ENCODE data around the gene CDKAL1. TPM values are rescaled to one million over a fixed set of nuclear protein-coding genes. Genes with fewer than 3 reads are reported as not detected.

CDKAL1 gene
- total and polyA plus RNA-seq, 2 donors: 5.8 to 44.1 TPM

DNA sequence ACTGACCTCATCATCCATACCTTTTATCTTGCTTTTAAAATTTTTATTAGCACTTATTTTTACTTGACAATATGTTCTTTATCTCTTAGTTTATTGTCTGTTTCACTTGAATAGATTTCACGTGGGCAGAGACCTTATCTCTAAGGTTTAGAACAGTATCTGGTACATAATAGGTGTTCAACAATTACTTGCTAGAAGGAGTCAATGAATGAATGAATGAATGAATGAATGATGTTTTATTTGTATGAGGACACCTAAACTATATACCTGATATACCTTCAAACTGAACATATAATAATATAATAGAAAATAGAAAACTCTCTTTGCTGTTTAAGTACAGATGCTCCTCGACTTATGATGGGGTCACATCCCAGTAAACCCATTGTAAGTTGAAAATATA is 412.6 kb downstream of the CDKAL1 start:
- H3K4me1 ChIP-seq (ENCODE audit: insufficient read depth): no peaks in the 10 kb centered on the region
- DNase-seq (ENCODE audit: extremely low spot score): no peak
- no peak overlapping the region for H3K27ac ChIP-seq (ENCODE audit: low read depth)
- no peak overlapping the region for H3K4me3 ChIP-seq (ENCODE audit: low read depth, low read length)
- no peaks in the 10 kb centered on the region for H3K36me3 ChIP-seq (ENCODE audit: insufficient read depth)
- 83% methylated on average over 2 of the region's 2 CpGs for WGBS

DNA sequence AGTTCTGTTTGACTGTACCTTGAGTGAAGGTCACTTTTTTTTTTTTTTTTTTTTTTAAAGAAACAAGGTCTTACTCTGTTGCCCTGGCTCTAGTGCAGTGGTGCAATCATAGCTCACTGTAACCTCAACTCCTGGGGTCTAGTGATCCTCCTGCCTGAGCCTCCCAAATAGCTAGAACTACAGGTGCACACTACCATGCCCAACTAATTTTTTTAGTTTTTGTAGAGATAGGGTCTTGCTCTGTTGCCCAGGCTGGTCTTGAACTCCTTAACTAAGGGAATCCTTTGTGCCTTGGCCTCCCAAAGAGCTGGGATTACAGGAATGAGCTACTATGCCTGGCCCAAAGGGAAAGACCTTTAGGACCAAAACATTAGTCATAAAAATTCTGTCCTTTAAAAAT is 413.7 kb downstream of the CDKAL1 start:
- DNase-seq (ENCODE audit: extremely low spot score): no peak
- H3K4me1 ChIP-seq (ENCODE audit: insufficient read depth): no peaks in the 10 kb centered on the region
- no peak overlapping the region for H3K4me3 ChIP-seq (ENCODE audit: low read depth, low read length)
- H3K36me3 ChIP-seq (ENCODE audit: insufficient read depth): no peaks in the 10 kb centered on the region
- H3K27ac ChIP-seq (ENCODE audit: low read depth): no peak overlapping the region

DNA sequence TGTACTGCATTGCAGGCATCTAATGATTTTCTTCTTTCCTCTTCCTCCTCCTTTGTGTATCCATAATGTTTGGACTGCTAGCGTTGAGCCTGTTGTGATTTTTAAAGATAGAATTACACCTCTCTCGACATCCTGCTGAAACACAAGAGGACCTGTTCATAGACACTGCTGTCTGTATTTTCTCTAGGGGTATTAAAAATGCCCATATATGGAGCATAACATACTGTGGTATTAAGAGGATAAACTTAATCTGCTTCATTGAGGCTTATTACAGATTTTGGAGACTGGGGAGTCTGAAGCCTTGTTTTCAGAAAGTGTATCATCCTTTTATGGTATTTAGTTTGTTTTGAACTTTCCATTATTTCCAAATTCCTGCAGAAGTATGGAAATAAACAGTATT is 414.3 kb downstream of the CDKAL1 start:
- Histone ChIP-seq H3K4me1 (ENCODE audit: insufficient read depth) (no peaks in the 10 kb centered on the region), H3K27ac (ENCODE audit: low read depth) (no peak overlapping the region), H3K4me3 (ENCODE audit: low read depth, low read length) (no peak overlapping the region), H3K36me3 (ENCODE audit: insufficient read depth) (no peaks in the 10 kb centered on the region)
- no peak for DNase-seq (ENCODE audit: extremely low spot score)
- WGBS: 69% methylated on average over 2 of the region's 2 CpGs

DNA sequence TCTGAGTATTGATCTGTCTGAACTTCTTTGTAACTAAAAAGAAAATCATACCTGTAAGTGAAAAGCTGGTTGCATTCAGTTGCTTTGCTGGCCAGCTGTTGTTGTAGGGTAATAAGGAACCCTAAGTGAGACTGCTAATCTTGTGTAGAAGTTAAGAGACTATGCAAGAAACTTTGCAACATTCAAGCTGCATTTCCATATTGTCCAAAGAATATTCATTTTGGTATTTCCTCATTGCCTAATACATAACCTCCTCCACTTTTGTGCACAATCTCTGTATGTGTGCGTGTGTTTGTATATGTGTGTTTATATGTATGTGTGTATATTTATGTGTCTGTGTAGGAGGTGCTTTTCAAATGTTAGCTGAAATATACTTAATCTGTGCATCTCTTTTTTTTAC is 414.9 kb downstream of the CDKAL1 start:
- Histone ChIP-seq H3K36me3 (ENCODE audit: insufficient read depth) (no peaks in the 10 kb centered on the region), H3K4me1 (ENCODE audit: insufficient read depth) (no peaks in the 10 kb centered on the region), H3K4me3 (ENCODE audit: low read depth, low read length) (no peak overlapping the region), H3K27ac (ENCODE audit: low read depth) (no peak overlapping the region)
- DNase-seq (ENCODE audit: extremely low spot score): no peak
- WGBS: 97% methylated on average over 1 of the region's 1 CpG

DNA sequence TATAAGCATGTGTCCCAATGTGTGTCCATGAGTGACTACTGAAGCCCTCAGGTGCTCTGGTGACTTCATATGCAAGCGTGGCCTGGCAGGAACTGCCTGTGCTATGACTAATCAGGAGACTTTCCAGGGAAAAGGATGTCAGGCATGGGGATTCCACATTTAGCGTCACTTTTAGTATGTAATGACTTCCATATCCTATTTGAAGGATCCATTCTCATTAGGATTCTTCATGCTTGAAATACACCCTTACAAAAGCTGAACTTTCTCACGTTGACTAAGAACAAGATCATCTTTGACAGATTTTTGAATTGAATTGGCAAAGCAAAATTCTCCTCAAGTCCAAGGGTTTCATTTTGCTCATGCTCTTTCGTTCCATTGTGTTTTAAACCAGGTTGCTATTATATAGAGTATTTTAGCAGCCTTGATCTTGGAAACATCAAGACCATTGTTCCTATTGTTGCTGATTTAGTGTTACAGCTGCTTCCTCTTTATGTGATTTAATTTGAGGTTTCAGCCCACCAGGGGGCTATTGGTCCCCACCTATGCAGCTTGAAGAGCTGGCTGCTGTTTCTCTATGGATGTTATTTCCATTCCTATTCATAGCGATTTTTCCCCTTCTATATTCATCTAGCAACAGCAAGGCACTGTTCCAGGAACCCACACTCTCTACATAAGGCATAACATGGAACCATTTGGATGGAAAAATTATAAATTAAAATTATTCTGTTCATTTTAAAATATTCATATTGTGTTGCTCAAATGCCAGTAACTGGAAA is 418.6 kb downstream of the CDKAL1 start:
- Histone ChIP-seq H3K4me1 (ENCODE audit: insufficient read depth) (no peaks in the 10 kb centered on the region), H3K4me3 (ENCODE audit: low read depth, low read length) (no peak overlapping the region), H3K27ac (ENCODE audit: low read depth) (no peak overlapping the region), H3K36me3 (ENCODE audit: insufficient read depth) (no peaks in the 10 kb centered on the region)
- no peak for DNase-seq (ENCODE audit: extremely low spot score)
- 76% methylated on average over 5 of the region's 5 CpGs for WGBS

DNA sequence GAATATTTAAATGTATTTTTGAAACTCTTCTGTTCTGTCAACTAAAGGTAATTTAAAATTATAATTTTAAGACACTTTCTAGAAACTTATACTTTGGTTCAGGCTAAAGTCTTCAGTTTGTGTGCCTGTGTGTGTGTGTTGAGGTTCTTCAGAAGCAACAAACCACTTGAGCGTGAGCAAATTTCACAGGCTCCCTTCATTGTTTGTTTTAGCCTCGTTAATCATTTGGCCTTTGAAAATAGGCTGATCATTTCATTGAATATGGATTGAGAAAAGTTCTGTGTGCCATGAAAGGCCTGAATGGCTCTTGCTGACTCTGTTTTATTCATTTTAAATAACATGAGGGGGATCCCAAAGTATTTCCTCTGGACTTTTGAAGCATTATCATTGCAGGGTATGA is 420.1 kb downstream of the CDKAL1 start:
- H3K27ac ChIP-seq (ENCODE audit: low read depth): no peak overlapping the region
- WGBS: 70% methylated on average over 2 of the region's 2 CpGs
- no peak for DNase-seq (ENCODE audit: extremely low spot score)
- no peaks in the 10 kb centered on the region for H3K36me3 ChIP-seq (ENCODE audit: insufficient read depth)
- H3K4me3 ChIP-seq (ENCODE audit: low read depth, low read length): no peak overlapping the region
- H3K4me1 ChIP-seq (ENCODE audit: insufficient read depth): no peaks in the 10 kb centered on the region

DNA sequence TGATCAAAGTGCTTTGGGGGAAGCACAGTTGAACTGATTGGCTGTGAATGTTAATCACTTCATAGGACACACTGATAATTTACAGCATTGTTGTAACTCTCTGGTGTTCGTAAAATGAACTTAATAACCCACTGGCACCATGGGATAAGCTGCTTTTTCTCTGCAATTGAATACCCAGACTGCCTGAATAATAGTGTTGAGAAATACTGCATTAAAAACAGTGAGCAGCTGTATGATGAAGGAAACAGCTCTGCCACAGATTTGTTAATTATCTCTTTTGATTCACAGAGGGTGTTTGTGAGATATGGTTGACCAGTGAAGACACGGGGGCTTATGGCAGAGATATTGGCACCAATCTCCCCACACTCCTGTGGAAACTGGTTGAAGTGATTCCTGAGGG is 420.9 kb downstream of the CDKAL1 start:
- no peak overlapping the region for H3K27ac ChIP-seq (ENCODE audit: low read depth)
- no peaks in the 10 kb centered on the region for H3K36me3 ChIP-seq (ENCODE audit: insufficient read depth)
- DNase-seq (ENCODE audit: extremely low spot score): no peak
- no peak overlapping the region for H3K4me3 ChIP-seq (ENCODE audit: low read depth, low read length)
- H3K4me1 ChIP-seq (ENCODE audit: insufficient read depth): no peaks in the 10 kb centered on the region
- 86% methylated on average over 2 of the region's 2 CpGs for WGBS

DNA sequence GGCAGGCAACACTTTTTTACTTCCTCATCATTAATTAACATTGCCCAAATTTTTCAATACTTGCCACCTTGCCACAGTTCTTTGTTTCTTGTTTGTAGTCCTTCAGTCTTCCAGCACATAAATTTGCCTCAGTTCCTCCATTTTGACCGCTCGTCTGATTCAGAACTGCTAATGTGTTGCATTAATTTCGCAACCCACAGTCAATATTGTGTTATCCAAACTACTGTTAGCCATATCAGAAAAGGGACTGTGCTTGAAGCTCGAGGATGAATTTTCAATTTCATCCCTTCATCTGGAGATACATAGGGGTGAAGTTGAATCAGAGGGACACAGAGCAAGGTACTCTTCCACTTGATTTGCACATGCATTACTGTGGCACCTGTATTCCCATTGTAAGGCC is 421.5 kb downstream of the CDKAL1 start:
- WGBS: 97% methylated on average over 4 of the region's 4 CpGs

DNA sequence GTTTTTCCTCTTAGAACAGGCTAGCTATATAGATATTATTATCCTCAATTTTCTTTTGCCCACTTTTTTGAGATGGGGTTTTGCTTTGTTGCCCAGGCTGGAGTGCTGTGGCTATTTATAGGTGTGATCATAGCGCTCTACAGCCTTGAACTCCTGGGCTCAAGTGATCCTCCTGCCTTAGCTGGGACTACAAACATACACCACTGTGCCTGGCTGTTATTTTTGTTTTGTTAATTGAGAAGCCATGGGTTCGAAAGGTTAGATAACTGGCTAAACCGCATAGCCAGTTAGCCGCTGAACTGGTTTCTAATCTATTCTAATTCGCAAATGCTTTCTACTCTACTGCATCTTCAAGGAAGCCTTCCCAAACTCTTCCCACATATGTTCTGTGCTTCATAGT is 425.8 kb downstream of the CDKAL1 start:
- Histone ChIP-seq H3K4me1 (ENCODE audit: insufficient read depth) (no peaks in the 10 kb centered on the region), H3K27ac (ENCODE audit: low read depth) (no peak overlapping the region), H3K36me3 (ENCODE audit: insufficient read depth) (peaks cover 2% of the 10 kb centered on the region), H3K4me3 (ENCODE audit: low read depth, low read length) (no peak overlapping the region)
- 98% methylated on average over 5 of the region's 5 CpGs for WGBS
- DNase-seq (ENCODE audit: extremely low spot score): no peak

More for the DNA sequence above, 421.5 kb downstream of the CDKAL1 start:
- no peak overlapping the region for H3K4me3 ChIP-seq (ENCODE audit: low read depth, low read length)
- H3K27ac ChIP-seq (ENCODE audit: low read depth): no peak overlapping the region
- no peaks in the 10 kb centered on the region for H3K4me1 ChIP-seq (ENCODE audit: insufficient read depth)
- no peak for DNase-seq (ENCODE audit: extremely low spot score)
- peaks cover 2% of the 10 kb centered on the region for H3K36me3 ChIP-seq (ENCODE audit: insufficient read depth)

DNA sequence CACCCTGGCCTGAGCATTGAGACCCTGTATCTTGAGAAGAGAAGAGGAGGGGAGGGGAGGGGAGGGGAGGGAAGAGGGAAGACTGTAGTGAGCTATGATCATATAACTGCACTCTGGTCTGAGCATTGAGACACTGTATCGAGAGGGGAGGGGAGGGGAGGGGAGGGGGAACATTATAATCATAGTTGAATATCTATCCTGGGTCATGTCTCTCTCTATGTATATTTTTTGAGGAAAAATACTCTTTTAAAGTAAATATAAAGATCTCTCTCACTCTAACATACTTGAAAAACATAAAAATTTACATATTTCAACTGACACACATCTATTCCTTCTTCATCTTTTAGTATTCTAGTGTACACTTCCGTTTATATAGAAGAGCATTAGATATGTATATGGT is 431.0 kb downstream of the CDKAL1 start:
- H3K4me1 ChIP-seq (ENCODE audit: insufficient read depth): no peaks in the 10 kb centered on the region
- no peak for DNase-seq (ENCODE audit: extremely low spot score)
- no peak overlapping the region for H3K27ac ChIP-seq (ENCODE audit: low read depth)
- 81% methylated on average over 2 of the region's 2 CpGs for WGBS
- H3K4me3 ChIP-seq (ENCODE audit: low read depth, low read length): no peak overlapping the region
- H3K36me3 ChIP-seq (ENCODE audit: insufficient read depth): peaks cover 2% of the 10 kb centered on the region

DNA sequence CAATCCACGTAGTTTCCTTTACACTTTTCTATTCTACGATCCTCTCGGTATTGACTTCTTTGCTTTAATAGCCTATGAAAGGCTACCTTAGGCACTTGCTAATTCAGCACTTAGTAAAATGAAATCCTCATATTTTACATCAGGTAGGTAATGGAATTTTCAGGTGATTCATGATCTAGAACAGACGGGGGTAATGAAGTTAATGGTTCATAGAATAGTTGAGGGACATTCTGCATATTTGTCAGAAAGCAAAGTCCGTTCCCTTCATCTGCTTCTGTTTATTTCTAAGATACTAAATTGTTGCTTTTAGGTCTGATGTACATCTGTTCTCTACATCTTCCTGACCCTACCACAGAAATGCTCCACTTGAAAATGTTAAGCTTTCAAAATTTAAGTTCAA is 431.7 kb downstream of the CDKAL1 start:
- no peaks in the 10 kb centered on the region for H3K4me1 ChIP-seq (ENCODE audit: insufficient read depth)
- no peak overlapping the region for H3K4me3 ChIP-seq (ENCODE audit: low read depth, low read length)
- DNase-seq (ENCODE audit: extremely low spot score): no peak
- 89% methylated on average over 5 of the region's 5 CpGs for WGBS
- no peak overlapping the region for H3K27ac ChIP-seq (ENCODE audit: low read depth)
- no peaks in the 10 kb centered on the region for H3K36me3 ChIP-seq (ENCODE audit: insufficient read depth)

DNA sequence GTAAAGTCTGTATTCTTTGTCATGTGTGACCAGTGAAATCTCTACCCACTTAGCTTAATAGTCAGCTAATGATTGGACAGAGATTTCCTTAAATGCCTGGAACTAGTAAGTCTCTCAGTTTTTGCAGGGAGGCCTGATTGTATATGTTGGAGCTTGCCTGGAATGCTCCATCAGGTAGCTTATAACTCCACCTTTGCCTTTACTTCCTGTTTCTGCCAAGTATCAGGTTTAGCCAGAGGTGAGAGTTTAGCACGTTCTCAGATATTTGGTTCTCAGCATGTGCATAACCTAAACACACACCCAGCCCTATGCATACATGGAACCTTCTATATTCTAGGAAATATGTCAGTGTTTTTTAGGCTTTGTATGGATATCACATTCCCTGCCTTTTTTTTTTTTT is 435.3 kb downstream of the CDKAL1 start:
- Histone ChIP-seq H3K36me3 (ENCODE audit: insufficient read depth) (no peaks in the 10 kb centered on the region), H3K4me1 (ENCODE audit: insufficient read depth) (no peaks in the 10 kb centered on the region), H3K4me3 (ENCODE audit: low read depth, low read length) (no peak overlapping the region), H3K27ac (ENCODE audit: low read depth) (no peak overlapping the region)
- 91% methylated on average over 1 of the region's 1 CpG for WGBS
- no peak for DNase-seq (ENCODE audit: extremely low spot score)

DNA sequence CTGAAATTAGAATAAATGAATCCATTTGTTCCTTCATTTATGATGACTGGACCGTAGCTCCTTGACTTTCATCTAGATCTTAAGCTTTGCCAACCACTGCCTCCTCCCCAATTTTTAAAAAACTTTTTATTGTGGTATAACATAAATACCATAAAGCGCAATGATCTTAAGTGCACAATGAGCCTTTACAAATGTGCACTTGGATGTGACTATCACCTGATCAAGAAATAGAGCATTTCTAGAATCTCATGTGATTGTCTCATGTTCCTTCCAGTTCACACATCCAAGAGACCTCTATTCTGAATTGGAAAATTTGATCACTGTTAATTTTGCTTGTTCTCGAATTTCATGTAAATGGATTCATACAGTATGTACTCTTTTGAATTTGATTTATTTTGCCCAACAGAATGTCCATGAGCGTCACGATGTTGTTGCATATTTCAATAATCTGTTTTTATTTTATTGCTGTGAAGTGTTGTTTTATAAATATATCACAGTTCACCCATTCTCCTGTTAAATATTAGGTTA is 442.2 kb downstream of the CDKAL1 start:
- Histone ChIP-seq H3K36me3 (ENCODE audit: insufficient read depth) (no peaks in the 10 kb centered on the region), H3K4me3 (ENCODE audit: low read depth, low read length) (no peak overlapping the region), H3K27ac (ENCODE audit: low read depth) (no peak overlapping the region), H3K4me1 (ENCODE audit: insufficient read depth) (no peaks in the 10 kb centered on the region)
- no peak for DNase-seq (ENCODE audit: extremely low spot score)
- 96% methylated on average over 5 of the region's 5 CpGs for WGBS

DNA sequence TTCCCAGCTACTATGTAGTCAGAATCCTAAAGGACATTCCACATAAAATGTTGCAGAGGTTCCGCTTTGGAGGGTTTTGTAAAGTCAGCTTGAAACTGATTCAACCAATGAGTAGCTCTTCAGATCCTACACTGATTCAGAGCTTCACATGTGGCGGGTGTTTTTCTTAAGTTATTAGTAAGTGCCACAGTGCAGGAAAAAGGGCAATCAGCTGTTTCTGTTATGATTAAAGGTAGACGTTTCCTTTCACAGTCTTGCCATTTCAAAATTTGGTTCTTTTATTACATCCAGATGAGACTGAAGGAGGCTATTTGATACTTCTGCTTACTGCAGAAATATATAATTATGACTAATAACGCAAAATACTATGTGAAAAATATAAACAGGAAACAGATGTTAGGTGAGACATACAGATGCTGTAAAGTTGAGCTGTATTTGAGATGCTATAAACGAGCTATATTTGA is 443.9 kb downstream of the CDKAL1 start:
- DNase-seq (ENCODE audit: extremely low spot score): no peak
- 55% methylated on average over 5 of the region's 5 CpGs for WGBS

More for the DNA sequence above, 443.9 kb downstream of the CDKAL1 start:
- Histone ChIP-seq H3K4me3 (ENCODE audit: low read depth, low read length) (no peak overlapping the region), H3K27ac (ENCODE audit: low read depth) (no peak overlapping the region), H3K36me3 (ENCODE audit: insufficient read depth) (no peaks in the 10 kb centered on the region), H3K4me1 (ENCODE audit: insufficient read depth) (no peaks in the 10 kb centered on the region)
